Measurements from ENCODE around the gene C17orf100.
"Not testable (repeated sequence)": the region's sequence is repeated elsewhere in the genome, so short reads cannot be mapped to it uniquely, and the experiment has no call there.

C17orf100 gene

GRCh38 chr17:6670571-6670970 lies 19.0 kb downstream of the C17orf100 start:
- DNase-seq = no peak

DNA sequence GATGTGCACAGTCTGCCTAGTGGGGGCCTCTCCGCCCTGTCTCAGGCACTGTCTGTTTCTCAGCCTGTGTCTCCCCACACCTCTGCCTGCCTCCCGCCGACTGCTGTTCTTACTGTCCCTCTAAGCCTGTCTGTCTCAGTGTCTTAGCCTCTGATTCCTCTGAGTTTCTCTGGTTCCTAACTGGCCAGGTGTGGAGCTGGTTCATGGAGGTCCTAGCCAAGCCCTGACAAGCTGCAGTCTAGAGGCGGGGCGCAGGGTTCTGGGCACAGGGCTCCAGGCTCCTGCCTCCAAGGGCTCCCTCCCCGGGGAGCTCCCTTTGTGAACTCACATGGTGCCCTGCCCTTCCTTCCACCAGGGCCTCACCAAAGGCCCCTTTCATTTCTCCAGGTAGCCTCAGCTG lies 19.4 kb downstream of the C17orf100 start:
- DNase-seq = no peak

DNA sequence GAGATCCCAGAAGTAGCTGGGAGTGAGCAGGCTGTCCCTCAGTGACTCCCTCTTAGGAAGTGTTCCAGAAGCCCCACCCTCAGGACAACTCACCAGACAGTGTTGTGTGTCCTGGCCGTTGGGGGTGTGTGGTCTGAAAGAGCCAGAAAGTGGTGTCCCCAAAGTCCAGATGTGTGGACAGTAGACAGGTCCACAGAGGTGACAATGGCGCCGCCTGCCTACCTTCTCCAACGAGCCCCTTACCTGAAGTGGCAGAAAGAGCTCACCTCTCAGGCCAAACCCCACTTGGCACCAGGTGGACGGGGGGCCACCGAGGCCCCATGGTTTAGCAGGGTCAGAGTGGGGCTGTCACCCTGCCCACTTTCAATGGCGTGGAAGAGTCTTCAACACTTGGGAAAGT lies 19.9 kb downstream of the C17orf100 start:
- no peak for DNase-seq

DNA sequence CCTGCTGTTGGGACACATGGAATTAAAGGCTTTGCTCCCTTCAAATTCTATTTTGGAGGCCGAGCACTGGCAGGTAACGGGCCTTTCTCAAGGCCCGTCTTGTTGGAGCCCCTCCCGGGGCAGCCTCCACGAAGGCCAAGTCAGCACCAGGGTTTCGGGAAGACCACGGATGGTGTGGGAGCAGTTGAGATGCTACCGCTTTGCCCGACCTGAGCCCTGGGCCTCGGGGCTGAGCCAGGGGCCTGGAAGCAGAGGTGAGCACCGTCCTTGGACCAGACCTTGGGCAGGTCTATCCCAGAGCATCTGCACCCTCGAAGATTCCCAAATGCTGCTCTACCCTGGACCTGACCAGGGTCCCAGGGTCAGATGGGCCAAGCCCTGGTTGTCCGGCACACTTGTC lies 23.0 kb downstream of the C17orf100 start:
- no peak for DNase-seq

DNA sequence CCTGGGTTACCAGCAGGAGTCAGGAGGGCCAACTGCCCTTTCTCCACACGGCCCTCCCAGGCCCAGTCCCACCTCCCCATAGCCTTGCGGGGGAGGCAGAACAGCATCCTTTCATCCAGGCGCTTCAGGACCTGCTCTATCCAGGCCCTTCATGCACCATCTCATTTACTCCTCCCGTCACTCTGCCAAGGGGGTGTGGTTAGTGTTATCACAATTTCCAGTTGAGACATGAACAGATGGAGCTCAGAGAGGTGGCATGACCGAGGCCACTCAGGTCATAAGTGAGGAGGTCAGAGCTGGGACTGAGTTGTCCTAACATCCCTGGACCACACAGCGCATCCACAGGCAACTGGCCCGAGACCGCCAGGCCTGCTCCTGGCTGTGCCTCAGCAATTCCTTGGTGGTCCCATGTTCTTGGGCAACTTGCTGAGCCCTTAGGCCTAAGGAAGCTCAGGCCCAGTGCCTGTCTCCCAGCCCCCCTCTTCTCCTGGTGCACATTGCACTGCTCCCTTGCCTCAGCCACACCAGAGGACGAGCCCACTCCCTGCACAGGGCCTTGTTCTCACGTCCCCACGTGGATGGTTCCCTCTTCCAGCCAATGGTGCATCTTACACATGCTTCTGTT lies 23.8 kb downstream of the C17orf100 start:
- DNase-seq = no peak

- DNase-seq = no peak
These were observed 25.2 kb downstream of the C17orf100 start for GRCh38 chr17:6676802-6677157.

DNA sequence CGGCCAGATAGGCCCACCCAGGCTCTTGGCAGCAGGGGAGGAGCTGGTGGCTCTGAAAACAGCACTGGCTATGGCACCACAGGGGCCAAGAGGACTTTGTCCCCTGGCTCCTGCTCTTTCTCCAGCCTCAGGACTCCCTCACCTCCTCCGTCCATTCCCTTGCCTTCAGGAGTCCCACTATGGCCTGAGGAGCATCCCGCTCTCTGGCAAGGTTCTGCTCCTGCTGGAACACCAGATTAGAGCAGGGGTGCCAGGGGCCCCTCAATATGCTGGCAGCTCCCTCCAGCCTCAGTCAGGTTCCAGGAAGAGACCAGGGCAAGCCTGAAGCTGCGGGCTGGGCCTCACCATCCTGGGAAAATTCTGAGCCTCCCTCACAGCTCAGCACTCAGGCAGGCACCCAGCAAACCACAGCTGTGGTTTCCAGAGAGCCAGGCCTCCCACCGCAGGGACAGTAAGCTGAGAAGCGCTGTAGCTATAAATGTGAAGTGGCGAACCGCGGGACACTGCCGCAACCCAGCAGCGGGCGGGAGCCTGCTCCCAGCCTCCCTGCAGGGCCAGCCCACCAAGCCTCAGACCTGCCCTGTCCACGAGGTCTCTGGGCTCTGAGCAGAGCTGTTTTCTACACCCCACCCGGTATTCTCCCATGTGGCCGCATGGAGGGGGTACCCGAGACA lies 25.7 kb downstream of the C17orf100 start:
- no peak for DNase-seq

GRCh38 chr17:6677946-6678345 lies 26.4 kb downstream of the C17orf100 start:
- no peak for DNase-seq

DNA sequence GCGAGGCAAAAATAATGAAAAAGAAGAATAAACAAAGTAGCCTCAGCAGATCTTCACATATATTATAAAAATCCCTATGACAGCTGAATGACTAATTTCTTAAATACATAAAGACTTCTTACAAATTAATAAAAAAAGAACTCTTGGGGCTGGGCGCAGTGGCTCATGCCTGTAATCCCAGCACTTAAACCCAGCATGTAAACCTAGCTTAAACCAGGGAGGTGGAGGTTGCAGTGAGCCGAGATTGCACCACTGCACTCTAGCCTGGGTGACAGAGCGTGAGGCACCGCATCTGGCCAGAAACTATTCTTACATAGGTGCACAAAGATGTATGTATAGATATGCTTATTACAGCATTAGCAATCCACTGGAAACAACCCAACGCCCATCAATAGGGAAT lies 27.7 kb downstream of the C17orf100 start:
- DNase-seq = no peak

- no peak for DNase-seq
These were observed 29.6 kb downstream of the C17orf100 start for GRCh38 chr17:6681176-6681575.

- DNase-seq = no peak
These were observed 30.1 kb downstream of the C17orf100 start for GRCh38 chr17:6681671-6682070.

GRCh38 chr17:6682339-6682738 lies 30.8 kb downstream of the C17orf100 start:
- no peak for DNase-seq

DNA sequence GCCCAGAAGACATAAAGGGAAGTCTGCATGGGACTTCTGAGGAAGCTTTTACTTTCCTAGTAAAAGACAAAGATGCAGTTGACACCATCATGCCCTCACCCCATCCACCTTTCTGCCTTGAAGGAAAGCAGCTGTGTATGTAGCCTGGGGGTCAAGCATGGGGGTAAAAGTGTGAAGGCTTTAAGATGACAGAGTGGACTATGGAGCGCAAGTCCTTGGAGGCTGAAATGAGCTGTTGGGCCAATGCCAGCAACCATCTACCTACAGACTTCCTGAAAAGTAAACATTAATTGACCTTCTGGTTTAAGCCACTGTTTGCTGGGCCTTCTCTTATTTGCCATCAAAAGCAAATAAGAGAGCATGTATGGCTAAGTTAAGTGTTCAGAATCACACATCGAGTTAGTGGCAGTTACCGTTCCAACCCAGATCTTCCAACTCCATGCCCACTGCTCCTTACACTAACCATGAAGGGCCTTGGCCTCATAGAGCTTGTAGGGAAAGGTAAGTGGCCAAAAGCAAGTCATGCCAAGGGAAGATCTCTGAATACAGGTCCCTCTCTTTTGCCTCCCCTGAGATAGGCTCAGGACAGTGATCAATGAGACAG lies 31.6 kb downstream of the C17orf100 start:
- no peak for DNase-seq

- DNase-seq = no peak
These were observed 32.3 kb downstream of the C17orf100 start for GRCh38 chr17:6683730-6684459.

- no peak for DNase-seq
These were observed 32.9 kb downstream of the C17orf100 start for GRCh38 chr17:6684460-6684783.

DNA sequence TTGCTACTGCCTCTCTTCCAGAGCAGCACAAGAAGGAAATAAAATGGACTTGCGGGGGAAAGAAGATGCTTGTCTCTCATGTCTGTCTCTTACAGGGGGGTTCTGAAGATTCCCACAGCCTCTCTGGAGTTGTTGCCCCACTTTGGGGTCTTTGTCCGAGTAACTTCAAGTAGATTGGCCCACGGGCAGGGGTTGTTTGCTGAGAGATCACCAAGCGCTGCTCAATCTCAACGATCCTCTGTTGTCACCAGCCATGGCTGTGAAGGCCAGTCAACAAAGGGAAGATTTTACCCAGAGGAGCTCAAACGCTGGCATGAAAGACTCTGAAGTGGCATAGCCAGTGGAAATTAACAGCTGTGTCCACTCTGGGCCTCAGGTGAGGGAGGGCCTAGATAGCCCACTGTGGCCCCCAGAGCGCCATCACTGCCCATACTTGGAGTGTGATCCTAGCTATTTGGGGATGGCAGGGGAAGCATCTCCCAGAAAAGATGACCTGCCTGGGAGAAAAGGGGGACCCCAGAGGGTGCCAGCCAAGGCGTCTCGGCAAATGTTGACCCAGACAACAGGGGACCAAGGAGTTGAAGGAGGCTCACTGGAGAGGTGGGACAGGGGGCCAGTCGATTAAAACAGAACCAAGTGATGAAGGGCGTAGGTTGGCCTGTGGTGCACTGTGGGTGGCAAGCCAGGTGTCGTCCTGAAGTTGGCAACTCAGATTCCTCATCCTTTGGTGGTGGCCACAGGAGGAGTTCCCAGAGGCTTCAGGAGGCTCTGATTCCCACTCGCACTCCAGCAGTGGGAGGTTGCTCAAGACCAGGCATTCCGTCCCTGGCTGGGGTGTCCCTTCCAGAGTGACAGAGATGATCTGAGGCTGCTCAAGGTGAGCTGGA lies 33.6 kb downstream of the C17orf100 start:
- no peak for DNase-seq

DNA sequence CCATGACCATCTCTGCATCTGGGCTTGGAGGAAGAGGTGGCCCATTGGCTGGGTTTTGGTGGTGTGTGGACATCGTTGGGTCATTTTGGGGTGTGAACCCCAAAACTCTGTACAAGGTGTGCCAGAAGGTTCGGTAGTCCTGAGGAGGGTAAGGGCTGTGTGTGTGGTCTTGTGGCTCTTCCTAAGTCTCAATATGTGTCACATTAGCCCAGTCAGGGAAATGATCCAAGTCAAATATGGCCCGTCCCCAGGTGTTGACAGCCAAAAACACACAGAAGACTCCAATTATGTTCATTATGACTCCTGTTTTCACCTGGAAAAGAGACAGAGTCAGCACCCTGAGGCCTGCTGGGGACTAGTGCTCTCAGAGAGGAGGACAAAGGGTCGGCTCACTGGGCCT lies 34.5 kb downstream of the C17orf100 start:
- DNase-seq = no peak

DNA sequence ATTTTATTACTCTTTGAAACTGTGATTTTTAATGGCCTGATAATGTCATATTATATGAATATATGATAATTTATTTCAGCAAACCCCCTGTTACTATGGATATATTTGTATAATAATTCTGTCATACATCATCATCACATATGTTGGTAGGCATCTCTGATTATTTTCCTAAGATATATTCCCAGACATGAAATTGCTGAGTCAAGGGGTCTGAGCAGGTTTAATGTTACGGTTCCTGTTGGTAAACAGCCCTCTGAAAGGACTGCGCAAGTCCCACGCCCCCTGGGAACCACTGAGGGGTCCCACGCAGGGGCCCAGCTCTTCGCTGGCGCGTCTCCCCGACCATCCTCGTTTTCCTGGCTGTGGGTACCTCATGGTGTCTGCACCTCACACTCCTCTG lies 37.4 kb downstream of the C17orf100 start:
- no peak for DNase-seq

DNA sequence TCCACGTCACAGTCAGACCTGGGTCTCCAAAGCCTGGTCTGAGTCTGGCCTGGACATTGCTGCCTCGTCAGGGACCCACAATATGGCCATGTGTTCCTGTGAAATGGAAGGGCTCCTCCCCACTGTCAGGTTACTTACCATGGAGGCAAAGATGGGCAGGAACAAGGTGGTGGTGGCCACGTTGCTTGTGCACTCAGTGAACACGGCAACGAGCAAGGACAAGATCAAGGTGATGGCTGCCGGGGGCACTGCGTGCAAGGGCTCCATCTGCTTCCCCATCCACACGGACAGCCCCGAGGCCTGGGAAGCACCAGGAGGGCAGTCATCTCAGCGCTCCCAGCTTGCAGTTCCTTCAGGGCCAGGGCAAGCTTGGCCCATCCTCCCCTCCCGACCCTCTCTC lies 39.1 kb downstream of the C17orf100 start:
- no peak for DNase-seq

DNA sequence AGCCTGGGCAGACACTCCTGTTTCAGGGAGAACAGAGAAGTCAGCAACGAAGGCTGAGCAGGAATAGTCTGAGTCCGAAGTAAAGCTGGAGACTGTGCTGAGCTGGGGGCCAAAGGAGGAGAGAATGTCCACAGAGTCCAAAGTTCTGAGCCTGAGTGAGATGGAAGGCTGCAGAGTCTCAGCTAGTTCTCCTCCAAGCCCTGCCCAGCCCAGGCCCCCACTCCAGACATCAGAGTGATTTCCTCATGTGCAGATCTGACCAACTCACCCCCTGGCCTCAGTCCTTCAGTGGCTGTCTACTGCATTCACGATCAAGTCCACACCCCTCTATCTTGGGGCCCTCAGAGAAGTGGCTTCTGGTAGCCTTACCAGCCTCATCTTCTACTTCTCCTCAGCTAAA lies 40.0 kb downstream of the C17orf100 start:
- no peak for DNase-seq

DNA sequence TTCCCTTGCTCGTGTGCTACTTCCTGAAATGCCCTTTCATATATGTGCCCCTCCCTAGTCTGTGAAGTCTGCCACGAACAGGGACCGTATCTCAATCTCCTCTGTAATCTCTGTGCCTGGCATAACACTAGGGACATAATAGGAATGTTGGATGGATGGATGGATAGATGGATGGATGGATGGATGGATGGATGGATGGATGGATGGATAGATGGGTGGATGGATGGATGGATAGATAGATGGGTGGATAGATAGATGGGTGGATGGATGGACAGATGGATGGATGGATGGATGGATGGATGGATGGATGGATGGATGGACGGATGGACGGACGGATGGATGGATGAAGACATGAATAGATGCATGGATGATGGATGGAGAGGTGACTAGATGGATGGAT lies 40.4 kb downstream of the C17orf100 start:
- not testable (repeated sequence) for DNase-seq

DNA sequence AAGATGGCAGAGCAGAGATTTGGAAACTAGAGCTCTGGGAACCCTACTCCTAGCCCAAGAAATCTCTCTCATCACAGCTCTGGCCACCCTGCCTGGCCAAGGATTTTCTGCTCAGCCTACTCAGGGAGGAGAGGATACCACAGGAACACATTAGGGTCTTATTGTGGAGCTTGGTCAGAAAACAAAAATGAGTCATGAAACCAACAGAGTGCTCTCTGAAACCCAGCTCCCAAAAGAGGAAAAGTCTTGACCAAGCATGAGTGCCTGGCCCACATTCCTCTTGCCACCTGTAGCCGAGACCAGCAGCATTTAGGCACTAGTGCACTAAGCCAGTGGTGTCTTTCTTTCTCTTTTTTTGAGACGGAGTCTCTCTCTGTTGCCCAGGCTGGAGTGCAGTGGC lies 43.5 kb downstream of the C17orf100 start:
- DNase-seq = no peak

DNA sequence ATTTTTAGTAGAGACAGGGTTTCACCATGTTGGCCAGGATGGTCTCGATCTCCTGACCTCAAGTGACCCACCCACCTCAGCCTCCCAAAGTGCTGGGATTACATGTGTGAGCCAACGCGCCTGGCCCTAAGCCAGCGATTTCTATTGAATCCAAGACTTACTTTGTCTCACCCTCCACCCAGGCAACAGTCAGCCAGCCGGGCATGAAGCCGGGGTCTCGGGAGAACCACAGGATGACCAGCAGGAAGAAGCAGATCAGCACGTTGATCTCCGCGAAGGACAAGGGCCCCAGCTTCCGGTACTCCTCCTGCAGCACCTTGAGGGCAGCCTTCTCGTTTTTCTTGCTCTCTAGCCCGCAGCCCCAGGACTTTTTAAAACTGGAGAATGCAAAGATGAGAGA lies 44.0 kb downstream of the C17orf100 start:
- DNase-seq = no peak

Data from HCEC 1CT (cell line).